CD4-positive, alpha-beta T cell treated with Interleukin-6 at 100 ng/mL for 8 hours (primary cell): Measurements from ENCODE around the gene LTBP4.
"Not testable (repeated sequence)": the region's sequence is repeated elsewhere in the genome, so short reads cannot be mapped to it uniquely, and the experiment has no call there.

Experiments used
- DNase-seq: peaks from one replicate; pipeline ENCODE4 v3.0.0-alpha.2; 2020; ENCODE audit warnings: mixed read lengths, low spot score

LTBP4 gene

DNA sequence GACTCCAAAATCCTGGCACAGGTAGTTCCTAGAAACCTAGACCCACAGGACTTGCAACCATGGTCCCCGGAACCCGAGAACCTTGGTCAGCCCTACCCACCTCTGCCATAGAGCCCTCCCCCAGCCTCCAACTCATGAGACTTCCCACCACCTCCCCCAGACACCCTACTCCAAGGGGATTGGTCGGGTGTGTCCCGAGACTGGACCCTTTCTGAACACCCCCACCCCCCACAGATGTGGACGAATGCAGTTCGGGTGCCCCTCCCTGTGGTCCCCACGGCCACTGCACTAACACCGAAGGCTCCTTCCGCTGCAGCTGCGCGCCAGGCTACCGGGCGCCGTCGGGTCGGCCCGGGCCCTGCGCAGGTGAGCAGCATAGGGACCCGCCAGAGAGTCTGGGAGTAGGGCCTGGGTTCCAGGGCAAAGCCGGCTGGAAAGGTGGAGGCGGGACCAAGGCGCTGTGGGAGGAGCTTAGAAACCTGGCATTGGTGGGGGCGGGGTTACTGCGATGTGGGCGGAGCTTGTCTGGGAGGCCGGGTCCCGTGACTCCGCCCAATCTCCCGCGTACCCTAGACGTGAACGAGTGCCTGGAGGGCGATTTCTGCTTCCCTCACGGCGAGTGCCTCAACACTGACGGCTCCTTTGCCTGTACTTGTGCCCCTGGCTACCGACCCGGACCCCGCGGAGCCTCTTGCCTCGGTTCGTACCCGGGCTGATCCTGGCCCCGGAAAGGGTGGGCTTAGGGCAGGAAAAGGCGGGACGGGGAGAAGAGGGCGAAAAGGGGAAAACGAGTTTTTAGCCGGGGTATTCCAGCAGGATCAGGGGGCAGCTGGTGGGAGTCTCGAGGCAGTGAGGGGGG is 11.9 kb downstream of the LTBP4 start:
- DNase-seq, result peak; percentile 49

- peak; percentile 82 for DNase-seq
These were observed 12.8 kb downstream of the LTBP4 start for GRCh38 chr19:40613690-40614621.

DNA sequence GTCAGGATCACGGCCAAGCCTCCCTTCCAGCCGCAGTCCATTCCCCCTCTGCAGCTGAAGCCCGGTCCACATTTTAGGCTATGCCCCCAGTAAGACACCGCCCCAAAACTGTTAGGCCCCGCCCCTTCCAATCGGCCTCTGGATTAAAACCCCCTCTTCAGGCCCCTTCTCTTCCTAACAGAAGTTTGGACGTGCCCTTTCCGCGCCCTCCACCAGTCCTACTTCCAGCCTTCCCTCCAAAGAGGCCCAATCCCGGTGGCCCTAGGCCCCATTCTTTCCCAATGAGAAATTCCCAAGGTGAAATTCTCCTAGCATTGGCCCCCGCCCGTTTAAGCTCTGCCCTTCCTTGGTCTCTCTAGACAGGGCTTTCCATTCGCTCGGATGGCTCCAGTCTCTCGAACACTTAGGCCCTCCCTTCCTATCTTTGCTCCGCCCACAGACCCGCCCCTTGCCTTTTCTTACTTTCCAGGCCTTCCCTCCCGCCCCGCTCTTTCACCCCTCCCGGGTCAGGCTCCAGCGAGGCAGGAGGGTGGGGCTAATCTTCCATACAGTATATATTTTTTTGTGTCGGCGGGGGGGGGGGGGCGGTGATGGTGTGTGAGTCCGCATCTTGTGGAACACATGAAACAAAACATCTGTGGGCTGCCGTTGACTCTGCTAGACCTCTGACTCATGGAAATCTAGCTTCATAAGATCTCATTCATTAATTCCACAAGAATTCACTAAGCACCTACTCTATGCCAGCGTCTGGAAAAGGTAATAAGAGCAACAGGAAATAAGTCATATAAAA is 13.6 kb downstream of the LTBP4 start:
- peak; percentile 78 for DNase-seq

GRCh38 chr19:40616178-40616577 is 15.0 kb downstream of the LTBP4 start:
- DNase-seq, result no peak

GRCh38 chr19:40616941-40617340 is 15.8 kb downstream of the LTBP4 start:
- no peak for DNase-seq

GRCh38 chr19:40617961-40618360 is 16.8 kb downstream of the LTBP4 start:
- no peak for DNase-seq

- DNase-seq, result no peak
These were observed 18.4 kb downstream of the LTBP4 start for GRCh38 chr19:40619333-40620160.

GRCh38 chr19:40620161-40620485 is 19.0 kb downstream of the LTBP4 start:
- no peak for DNase-seq

GRCh38 chr19:40621283-40621682 is 20.1 kb downstream of the LTBP4 start:
- DNase-seq, result no peak

DNA sequence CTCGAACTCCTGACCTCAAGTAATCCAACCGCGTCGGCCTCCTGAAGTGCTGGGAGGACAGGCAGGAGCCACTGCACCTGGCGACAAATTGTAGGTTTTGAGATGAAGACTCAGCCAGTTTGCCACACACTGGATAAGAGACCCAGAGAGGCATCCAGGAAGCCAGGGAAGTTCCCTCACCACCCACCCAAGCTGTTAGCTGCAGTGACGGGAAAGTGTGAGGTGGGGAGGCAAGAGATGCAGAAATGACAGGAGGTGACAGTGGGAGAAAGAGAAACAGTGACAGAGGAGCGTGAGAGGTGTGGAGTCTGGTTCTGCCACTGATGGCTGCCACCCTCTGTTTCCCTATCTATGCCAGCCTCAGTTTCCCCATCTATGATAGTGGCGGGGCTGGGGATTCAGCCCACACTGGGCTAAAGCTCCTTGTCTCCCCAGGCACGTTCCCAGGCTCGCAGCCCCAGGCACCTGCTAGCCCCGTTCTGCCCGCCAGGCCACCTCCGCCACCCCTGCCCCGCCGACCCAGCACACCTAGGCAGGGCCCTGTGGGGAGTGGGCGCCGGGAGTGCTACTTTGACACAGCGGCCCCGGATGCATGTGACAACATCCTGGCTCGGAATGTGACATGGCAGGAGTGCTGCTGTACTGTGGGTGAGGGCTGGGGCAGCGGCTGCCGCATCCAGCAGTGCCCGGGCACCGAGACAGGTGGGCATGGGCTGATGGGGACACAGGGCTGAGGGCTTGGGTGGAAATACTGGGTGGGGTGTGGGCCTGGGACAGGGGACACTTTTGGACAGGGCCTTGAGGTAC is 21.0 kb downstream of the LTBP4 start:
- DNase-seq, result no peak

DNA sequence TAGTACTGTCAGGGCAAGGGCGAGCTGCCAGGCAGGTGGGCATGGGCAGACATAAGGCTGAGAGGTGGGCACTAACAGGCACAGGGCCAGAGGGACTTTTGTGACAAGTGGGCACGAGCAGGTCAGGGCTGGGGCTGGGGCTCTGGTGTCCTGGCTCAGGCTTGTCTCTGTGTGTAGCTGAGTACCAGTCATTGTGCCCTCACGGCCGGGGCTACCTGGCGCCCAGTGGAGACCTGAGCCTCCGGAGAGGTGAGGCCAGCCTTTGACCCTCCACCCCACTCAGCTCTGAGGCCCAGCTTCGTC is 21.6 kb downstream of the LTBP4 start:
- no peak for DNase-seq

DNA sequence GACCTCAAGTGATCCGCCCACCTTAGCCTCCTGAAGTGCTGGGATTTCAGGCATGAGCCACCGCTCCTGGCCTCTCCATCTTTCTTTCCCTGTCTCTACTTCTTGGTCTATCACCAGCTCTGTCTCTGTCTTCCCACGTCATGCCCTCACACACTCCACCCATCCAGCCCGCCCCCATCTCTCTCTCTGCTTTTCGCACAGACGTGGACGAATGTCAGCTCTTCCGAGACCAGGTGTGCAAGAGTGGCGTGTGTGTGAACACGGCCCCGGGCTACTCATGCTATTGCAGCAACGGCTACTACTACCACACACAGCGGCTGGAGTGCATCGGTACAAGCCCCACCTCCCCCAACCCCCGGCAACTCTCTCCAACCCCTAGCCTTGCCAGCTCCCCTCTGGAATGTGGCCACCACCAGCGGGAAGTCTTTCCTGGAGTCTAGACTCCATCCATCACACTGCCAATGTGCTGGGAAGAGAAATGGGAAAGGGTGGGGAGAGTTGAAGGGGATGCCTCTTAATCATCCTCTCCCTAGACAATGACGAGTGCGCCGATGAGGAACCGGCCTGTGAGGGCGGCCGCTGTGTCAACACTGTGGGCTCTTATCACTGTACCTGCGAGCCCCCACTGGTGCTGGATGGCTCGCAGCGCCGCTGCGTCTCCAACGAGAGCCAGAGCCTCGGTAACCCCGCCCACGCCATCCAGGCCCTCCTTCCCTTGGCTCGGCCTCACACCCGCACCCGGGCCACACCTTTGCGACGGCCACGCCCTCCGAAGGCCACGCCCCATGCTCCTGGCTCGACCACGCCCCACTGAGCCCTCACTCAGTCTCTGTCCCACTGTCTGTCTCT is 22.5 kb downstream of the LTBP4 start:
- no peak for DNase-seq

GRCh38 chr19:40624369-40625153 is 23.4 kb downstream of the LTBP4 start:
- not testable (repeated sequence) for DNase-seq

GRCh38 chr19:40625406-40626120 is 24.4 kb downstream of the LTBP4 start:
- DNase-seq, result no peak

DNA sequence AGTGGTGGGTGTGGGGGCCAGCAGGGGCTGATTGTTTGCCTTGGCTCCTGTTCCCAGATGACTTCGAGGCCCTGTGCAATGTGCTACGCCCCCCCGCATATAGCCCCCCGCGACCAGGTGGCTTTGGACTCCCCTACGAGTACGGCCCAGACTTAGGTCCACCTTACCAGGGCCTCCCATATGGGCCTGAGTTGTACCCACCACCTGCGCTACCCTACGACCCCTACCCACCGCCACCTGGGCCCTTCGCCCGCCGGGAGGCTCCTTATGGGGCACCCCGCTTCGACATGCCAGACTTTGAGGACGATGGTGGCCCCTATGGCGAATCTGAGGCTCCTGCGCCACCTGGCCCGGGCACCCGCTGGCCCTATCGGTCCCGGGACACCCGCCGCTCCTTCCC is 25.7 kb downstream of the LTBP4 start:
- DNase-seq, result no peak

DNA sequence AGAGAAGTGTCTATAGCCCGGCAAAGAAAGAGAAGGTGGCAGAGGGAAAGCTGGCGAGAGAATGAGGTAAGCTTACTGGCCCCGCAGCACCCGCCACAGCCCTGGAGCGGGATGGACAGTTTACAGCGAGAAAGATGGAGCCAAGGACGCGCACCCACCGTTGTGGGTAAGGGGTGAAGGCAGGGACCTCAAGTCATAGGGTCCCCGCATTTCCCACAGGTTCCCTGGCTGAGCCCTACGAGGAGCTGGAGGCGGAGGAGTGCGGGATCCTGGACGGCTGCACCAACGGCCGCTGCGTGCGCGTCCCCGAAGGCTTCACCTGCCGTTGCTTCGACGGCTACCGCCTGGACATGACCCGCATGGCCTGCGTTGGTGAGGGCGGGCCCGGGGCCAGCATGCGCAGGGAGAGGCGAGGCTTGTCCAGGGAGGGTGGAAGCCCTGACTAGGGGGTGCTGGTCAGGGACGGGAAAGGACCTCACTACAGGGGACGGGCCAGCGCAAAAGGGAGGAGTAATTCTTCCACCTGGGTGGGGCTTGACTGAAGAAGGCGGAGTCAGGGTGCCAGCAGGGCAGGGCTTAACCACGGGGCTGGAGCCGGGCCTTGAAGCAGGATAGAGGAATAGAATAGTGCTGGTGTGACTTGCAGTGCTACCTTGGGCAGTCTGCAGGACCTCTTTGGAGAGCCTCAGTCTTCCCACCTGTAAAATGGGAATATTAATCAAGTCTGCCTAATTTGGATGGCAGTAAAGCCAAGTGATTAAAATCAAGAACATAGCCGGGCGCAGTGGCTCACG is 26.5 kb downstream of the LTBP4 start:
- DNase-seq, result no peak

GRCh38 chr19:40629346-40629745 is 28.2 kb downstream of the LTBP4 start:
- DNase-seq, result no peak
